GM19438 (cell line): ENCODE data around the gene RARB.

ENCODE experiments used
- ATAC-seq: cut with Tn5 transposase; IDR thresholded peaks from one replicate; pipeline ENCODE4 v1.9.1; 2021; ENCODE audit warnings: low read depth; ENCODE audit not compliant: unreplicated experiment

RARB gene

GRCh38 chr3:25537516-25537915 lies 109.5 kb downstream of the RARB start:
- no peak for ATAC-seq

GRCh38 chr3:25540273-25540672 lies 112.2 kb downstream of the RARB start:
- ATAC-seq, result no peak

- no peak for ATAC-seq
Observed at GRCh38 chr3:25542492-25543039, 114.5 kb downstream of the RARB start.

GRCh38 chr3:25547103-25547502 lies 119.0 kb downstream of the RARB start:
- no peak for ATAC-seq

- ATAC-seq, result no peak
Observed at GRCh38 chr3:25547943-25548674, 120.0 kb downstream of the RARB start.

GRCh38 chr3:25548836-25549235 lies 120.8 kb downstream of the RARB start:
- ATAC-seq, result no peak

GRCh38 chr3:25552251-25552650 lies 124.2 kb downstream of the RARB start:
- no peak for ATAC-seq

- ATAC-seq, result no peak
Observed at GRCh38 chr3:25554376-25554775, 126.3 kb downstream of the RARB start.

- ATAC-seq, result no peak
Observed at GRCh38 chr3:25555695-25556437, 127.8 kb downstream of the RARB start.

- no peak for ATAC-seq
Observed at GRCh38 chr3:25556447-25556846, 128.4 kb downstream of the RARB start.

GRCh38 chr3:25557694-25558093 lies 129.6 kb downstream of the RARB start:
- ATAC-seq, result no peak

- ATAC-seq, result no peak
Observed at GRCh38 chr3:25558121-25558520, 130.1 kb downstream of the RARB start.

- ATAC-seq, result no peak
Observed at GRCh38 chr3:25558796-25559195, 130.7 kb downstream of the RARB start.

GRCh38 chr3:25563601-25564000 lies 135.5 kb downstream of the RARB start:
- no peak for ATAC-seq

- no peak for ATAC-seq
Observed at GRCh38 chr3:25564075-25564474, 136.0 kb downstream of the RARB start.

- ATAC-seq, result no peak
Observed at GRCh38 chr3:25565807-25566206, 137.7 kb downstream of the RARB start.

- ATAC-seq, result no peak
Observed at GRCh38 chr3:25566358-25566920, 138.4 kb downstream of the RARB start.

GRCh38 chr3:25567388-25567787 lies 139.3 kb downstream of the RARB start:
- no peak for ATAC-seq

- no peak for ATAC-seq
Observed at GRCh38 chr3:25567806-25568524, 139.9 kb downstream of the RARB start.

GRCh38 chr3:25568525-25569078 lies 140.5 kb downstream of the RARB start:
- no peak for ATAC-seq

- ATAC-seq, result no peak
Observed at GRCh38 chr3:25571285-25571684, 143.2 kb downstream of the RARB start.
